C4-2B (cell line): Measurements from ENCODE around the gene SP8.
"Not testable (repeated sequence)": the region's sequence is repeated elsewhere in the genome, so short reads cannot be mapped to it uniquely, and the experiment has no call there.

Source experiments
- H3K27ac ChIP-seq: fragments of 450-650 bp; 2 replicates; pipeline ENCODE4 v1.5.1; 2017
- ZFX ChIP-seq: fragments of 450-650 bp; IDR thresholded peaks from 2 replicates; pipeline ENCODE4 v1.6.1; 2017
- TF ChIP-seq, protein P1 (sequence below): fragments of 450-650 bp; conservative IDR thresholded peaks from 2 replicates; pipeline ENCODE4 v1.5.1; 2017; ENCODE audit warnings: mild to moderate bottlenecking

The SP8 gene

DNA sequence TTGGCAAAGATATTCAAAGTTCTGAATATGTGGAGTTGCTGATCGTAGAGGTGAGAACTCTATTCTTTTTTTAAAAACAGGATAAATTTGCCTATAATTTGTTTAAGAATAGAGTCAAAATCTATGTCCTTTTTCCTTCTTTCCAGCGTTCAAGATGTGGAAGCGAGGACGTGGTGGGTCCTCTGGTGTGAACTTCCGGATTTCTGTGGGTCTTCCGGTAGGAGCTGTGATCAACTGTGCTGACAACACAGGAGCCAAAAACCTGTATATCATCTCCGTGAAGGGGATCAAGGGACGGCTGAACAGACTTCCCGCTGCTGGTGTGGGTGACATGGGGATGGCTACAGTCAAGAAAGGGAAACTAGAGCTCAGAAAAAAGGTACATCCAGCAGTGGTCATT lies 40.5 kb upstream of the SP8 start:
- no peak for TF ChIP-seq ZFX
- H3K27ac ChIP-seq: no peak overlapping the region

DNA sequence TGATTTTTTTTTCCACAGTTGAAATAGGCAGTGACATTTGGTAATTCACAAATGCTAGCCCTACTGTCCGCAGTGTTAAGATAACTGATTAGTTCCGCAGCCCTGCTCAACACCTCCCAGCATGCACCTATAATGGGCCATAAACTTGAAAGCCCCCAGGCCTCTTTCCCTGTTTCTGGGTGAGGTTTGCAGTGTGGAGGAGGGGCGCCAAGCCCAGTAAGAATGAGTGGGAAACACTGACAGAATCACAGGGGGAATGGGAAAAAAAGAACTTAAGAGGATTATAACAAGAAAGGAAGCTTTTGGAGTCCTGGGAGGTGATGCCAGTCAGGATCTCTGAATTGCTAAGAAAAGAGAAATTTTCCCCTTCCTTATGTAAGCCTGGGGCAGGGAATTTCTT lies 39.6 kb upstream of the SP8 start:
- H3K27ac ChIP-seq: no peak overlapping the region
- no peak for TF ChIP-seq ZFX
- TF ChIP-seq, protein P1, sequence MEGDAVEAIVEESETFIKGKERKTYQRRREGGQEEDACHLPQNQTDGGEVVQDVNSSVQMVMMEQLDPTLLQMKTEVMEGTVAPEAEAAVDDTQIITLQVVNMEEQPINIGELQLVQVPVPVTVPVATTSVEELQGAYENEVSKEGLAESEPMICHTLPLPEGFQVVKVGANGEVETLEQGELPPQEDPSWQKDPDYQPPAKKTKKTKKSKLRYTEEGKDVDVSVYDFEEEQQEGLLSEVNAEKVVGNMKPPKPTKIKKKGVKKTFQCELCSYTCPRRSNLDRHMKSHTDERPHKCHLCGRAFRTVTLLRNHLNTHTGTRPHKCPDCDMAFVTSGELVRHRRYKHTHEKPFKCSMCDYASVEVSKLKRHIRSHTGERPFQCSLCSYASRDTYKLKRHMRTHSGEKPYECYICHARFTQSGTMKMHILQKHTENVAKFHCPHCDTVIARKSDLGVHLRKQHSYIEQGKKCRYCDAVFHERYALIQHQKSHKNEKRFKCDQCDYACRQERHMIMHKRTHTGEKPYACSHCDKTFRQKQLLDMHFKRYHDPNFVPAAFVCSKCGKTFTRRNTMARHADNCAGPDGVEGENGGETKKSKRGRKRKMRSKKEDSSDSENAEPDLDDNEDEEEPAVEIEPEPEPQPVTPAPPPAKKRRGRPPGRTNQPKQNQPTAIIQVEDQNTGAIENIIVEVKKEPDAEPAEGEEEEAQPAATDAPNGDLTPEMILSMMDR: no peak

DNA sequence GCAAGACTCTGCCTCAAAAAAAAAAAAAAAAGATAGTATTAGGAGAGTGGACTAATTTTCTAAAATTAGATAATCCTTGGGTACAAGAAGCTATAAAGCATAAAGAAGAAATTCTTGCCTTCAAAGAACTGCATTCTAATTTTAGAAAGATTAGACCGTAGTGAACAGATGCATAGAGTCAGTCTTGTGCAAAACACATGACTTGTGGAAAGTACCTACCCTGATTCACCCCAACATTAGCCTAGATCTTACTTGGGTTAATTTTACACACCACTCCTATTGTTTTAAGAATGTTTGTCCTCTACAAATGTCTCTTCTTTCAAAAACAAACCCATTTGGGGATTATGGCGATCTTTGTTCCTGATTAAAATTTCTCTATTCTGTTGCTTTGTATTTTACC lies 38.9 kb upstream of the SP8 start:
- no peak for TF ChIP-seq ZFX
- TF ChIP-seq, protein P1: no peak
- H3K27ac ChIP-seq: no peak overlapping the region

DNA sequence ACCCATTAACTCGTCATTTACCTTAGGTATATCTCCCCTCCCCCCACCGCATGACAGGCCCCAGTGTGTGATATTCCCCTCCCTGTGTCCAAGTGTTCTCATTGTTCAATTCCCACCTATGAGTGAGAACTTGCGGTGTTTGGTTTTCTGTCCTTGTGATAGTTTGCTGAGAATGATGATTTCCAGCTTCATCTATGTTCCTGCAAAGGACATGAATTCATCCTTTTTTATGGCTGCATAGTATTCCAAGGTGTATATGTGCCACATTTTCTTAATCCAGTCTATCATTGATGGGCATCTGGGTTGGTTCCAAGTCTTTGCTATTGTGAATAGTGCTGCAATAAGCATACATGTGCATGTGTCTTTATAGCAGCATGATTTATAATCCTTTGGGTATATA lies 34.7 kb upstream of the SP8 start:
- not testable (repeated sequence) for H3K27ac ChIP-seq

DNA sequence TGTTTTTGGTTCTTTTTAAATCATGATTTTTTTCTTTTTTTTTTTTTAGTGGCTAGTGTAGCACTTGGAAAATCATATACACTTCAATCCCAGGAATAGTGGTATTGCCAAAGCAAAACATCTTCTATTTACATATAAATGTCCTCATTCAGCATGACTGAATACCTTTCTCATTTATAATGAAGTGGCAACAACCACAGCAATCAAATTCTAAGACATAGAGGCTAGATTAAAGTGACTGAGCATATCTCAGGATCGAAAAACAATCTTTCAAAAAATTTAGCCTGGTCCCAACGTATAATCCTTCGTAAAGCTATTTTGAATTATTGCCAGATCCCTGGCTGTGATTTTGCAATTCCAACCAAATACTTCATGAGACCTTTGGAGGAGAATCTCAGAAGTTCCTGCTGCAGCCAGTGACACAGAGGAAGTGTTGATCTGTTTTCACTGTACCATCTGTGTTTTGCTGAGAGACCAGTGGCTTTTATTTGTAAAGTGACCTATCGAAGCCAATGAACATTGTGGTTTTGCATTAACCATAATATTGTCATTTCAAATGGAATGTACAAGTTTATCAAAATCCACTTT lies 29.8 kb upstream of the SP8 start:
- no peak for TF ChIP-seq ZFX
- TF ChIP-seq, protein P1: no peak
- H3K27ac ChIP-seq: no peak overlapping the region

DNA sequence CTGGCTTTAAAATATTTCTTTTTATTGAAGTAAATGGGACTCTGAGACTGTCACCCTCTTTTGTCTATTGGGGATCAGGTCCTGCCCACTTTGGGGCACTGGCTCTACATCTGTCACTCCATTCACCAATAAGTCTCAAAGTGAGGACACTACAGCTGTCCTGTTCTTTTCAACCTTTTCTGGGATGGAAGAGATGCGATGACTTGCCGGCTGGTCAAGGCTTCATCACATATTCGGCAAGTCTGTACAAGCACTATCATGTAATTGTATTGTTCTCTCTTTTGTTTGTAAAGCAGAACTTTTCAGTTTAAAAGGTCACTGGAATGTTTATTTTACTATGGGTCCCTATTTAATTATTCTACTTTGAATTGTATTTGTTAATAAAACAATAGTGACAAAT lies 17.7 kb upstream of the SP8 start:
- no peak overlapping the region for H3K27ac ChIP-seq
- no peak for TF ChIP-seq ZFX
- TF ChIP-seq, protein P1: no peak

DNA sequence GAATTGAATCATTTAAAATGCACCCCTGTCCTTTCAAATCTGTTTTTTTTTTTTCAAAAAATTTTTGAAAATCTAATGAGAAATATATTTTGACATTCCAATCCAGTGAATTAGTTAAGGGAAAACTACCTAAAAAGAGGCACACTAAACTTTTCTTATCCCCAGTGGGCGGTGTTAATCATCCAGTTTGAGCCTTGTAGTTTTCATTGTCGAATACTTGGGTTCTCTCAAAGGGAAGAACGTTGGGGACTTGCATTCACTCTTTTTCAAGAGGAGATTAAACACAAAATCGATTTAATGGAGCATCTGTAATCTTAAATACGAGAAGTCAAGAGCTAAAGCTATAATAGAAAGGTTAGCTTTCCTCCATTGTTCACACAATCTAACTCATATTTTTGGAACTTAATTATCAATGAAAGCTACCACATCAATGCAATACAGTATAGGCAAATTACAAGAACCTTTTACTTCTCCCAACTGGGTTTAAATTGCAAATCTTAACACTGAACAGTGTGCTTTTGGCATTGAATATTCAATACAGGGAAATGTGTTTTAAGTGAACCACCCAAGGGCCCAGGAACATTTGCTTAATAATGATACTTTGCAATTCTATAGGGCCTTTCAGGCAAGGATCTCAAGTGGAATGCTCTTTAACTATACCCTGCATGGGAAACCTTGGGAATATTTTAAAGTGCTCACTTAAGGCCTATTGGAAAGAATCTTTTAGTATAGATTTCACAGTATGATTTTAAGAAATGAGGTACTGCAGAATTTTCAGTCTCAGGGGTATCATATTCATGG lies 13.1 kb upstream of the SP8 start:
- TF ChIP-seq, protein P1: no peak
- no peak for TF ChIP-seq ZFX
- no peak overlapping the region for H3K27ac ChIP-seq

DNA sequence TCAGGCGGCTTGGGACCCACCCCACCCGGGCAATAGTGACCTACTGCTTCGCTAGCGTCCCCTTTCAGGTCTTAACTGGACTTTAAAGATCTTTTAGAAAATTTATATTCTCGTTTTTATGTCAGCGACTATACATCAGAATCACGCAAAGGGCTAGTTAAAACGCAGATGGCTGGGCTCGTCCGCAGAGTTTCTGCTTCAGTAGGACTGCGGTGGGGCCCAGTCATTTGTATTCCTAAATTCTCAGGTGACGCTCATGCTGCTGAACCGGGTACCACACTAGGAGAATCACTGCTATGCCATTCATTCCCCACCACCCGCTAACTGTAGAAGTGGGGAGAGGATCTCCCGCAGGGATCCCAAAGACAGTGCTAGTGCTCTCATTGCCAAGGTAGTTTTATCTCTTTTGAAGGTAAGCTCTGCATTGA lies 12.0 kb upstream of the SP8 start:
- TF ChIP-seq, protein P1: peak; percentile 7; the same call in 1 of the 2 replicates
- TF ChIP-seq ZFX: no peak
- H3K27ac ChIP-seq: peak overlapping the region; percentile 67
